Inferior parietal cortex (tissue), 1 donor: ENCODE measurements around the gene TTYH3.
"Not testable (repeated sequence)": the region's sequence is repeated elsewhere in the genome, so short reads cannot be mapped to it uniquely, and the experiment has no call there.

ENCODE experiments used
- DNase-seq: peaks from one replicate; pipeline ENCODE4 v3.0.0-alpha.2; 2016; ENCODE audit errors: extremely low spot score

The TTYH3 gene

DNA sequence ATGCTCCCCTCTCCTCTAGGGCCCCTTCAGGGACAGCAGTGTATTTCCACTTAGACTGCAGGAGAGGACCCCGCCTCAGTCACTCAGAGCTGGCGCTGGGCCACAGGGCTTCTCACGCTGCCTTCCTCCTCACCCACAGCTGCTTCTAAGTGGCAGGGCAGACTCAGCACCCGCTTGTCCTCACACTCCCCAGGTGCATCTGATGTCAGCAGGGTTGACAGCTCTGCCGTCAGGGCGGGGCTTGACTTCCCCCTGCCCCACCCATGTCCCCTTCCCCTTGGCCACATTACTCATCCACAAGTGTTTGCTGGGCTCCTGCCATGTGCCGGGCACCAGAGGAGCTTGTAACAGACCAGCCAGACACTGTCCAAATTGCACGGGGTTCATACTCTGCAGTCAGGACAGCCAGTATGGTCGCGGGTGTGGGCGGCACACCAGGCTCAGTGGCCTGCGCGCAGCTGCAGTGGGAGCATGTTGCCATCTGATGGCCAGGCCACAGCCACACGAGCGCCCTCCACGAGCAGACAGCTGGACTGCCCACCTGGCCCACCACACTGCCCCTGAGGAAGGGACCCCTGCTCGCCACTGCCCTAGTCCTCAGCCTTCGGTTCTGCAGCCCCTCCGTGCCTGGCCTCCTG, 29.3 kb upstream of the TTYH3 start:
- DNase-seq: no peak

DNA sequence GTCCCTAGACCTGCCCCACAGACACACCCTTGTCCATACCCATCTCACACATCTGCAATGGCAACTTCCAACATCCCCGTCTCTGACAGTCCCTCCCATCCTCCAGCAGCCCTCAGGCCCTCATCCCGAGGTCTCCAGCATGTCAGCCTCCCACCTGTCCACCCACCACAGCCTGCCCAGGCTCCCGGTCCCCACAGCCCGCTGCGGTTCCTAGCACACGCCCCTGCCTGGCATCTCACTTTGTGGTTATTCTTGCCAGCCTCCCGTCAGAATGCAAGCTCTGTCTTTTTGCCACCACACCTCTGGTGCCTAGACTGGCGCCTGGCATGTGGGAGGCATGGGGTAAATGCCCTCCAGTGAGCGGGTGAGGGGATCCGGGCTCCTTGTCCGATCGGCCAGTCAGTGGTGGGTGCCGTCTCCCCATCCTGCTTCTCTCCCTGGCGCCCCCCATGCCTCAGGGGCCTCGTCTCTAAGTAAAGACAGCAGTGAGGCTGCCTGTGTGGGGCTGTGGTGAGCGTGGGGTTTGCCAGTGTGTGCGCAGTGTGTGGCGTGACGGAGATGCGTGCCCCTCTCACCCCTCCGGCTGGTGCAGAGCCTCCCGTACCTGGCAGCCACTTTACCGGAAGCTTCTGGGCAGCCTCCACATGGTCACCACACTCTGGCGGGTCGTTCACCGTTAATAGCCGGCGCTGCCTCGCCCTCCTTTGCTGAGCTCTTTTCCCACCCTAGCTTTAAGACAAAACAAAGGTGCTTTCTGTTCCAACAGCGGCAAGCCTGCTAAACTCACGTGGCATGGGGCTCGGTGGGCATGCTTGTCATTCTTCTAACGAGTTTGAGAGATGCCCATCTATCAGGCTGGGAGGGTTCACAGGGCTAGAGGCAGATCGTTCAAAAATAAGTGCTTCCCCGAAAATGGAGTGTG, 28.5 kb upstream of the TTYH3 start:
- DNase-seq: no peak

DNA sequence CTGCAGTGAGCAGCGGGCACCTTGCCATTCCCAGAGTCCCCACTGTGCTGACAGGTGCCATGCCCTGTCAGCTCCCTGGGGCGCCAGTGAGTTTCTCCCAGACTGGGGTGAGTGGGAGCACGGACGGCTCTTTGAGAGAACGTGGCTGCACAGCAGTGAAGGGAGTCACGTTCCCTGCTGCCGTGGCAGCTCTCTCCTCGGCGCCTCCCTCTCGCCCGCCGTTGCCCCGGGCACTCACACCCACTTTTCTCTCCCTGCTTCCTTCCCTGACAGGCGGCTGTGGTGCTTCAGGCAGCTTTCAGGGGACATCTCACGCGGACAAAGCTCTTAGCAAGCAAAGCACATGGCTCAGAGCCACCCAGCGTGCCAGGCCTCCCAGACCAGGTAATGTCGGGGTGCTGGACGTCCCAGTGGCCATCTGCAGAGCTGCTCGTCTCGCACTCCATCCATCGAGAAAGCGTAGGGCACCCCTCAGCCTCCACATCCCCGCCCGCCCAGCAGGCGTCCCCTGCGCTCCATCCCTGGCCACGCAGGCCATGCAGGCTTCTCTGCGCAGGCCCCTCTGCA, 27.1 kb upstream of the TTYH3 start:
- no peak for DNase-seq

DNA sequence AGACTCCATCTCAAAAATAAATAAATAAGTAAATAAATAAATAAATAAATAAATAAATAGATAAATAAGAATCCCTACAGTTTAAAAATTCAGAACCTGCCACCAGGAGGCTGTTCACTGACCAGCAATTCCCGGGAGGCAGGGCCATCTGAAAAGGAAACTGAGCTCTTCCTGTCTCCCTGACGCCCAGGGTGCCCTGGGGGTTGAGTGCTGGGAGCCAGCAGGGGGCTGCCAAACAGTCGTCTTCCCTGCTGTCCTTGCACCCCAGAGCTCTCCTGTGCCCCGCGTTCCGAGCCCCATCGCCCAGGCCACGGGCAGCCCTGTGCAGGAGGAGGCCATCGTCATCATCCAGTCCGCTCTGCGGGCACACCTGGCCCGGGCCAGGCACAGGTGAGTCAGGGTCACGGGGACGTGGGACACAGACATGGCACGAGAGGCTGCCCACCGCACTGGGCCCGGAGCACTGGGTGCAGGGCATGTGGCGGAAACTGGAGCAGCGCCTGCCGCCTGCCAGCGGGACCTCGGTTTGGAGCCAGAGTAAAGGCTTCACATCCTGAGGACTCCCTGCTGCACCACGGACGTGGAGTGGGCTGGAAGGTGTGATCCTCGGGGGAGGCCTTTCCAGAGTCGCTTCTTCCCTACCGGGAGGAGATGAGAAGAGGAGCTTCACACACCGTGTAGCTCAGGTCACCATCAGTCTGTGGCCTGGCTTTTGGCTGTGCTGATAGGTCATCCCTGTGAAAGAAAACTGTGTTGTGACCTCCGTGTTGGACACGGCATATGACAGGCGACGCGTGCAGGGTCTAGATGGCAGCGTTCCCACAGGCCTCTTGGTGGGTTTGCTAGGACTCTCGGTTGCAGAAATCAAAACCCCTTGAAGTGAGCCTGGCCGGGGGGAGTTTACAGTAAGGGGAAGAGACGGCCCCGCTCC, 25.9 kb upstream of the TTYH3 start:
- no peak for DNase-seq

DNA sequence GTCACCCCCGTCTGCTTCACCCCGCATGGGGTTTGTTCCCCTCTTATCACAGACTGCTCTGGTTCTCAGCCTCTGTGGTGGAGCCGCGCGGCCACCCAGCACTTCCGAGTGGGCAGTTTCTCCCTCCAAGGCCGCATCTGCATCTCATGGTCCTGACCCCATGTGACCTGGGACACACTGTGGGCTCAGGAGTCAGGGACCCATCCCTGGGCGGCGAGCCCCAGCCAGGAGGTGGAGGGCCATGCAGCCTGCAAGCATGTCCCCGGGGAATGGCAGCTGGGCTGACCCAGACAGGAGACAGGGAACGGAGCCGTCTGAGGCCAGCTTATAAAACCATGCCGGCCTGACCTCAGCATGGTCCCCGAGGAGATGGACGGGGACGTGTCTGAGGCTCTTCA, 25.2 kb upstream of the TTYH3 start:
- no peak for DNase-seq

DNA sequence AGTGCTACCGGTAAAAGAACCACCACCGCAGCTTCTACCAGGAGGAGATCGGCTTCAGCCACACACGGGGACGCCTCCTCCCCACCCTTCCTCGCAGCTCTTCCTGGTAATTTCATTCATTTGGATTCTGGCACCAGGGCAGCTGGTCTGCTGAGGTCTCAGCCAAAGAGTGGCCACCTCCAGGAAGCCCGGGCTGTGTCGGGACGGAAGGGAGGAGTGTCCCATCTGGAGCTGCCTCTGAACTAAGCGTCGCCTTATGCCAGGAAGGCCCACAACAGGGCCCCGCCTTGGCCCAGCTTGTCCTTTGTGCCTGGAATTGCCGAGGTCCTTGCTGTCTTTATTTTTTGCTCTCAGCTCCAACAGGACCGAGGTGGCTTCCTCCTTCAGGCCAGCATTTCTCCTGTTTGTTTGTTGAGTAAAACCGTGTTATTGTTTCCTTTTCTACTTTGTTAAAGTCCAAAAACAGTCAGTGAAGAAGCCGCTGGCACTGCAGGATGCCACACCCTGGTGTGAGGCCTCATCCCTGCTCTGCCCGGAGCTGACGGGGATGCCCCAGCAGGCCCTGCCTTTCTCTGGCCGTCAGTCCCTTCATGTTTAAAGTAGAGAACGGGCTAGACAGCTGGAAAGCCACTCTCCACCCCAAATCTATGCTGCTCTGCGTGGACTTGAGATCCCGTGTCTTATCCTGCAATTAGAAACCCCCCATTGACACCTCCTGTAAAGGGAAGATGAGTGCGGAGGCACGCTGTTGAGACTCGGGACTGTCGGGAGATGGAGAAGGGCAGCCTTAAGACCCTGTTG, 24.5 kb upstream of the TTYH3 start:
- DNase-seq: no peak

DNA sequence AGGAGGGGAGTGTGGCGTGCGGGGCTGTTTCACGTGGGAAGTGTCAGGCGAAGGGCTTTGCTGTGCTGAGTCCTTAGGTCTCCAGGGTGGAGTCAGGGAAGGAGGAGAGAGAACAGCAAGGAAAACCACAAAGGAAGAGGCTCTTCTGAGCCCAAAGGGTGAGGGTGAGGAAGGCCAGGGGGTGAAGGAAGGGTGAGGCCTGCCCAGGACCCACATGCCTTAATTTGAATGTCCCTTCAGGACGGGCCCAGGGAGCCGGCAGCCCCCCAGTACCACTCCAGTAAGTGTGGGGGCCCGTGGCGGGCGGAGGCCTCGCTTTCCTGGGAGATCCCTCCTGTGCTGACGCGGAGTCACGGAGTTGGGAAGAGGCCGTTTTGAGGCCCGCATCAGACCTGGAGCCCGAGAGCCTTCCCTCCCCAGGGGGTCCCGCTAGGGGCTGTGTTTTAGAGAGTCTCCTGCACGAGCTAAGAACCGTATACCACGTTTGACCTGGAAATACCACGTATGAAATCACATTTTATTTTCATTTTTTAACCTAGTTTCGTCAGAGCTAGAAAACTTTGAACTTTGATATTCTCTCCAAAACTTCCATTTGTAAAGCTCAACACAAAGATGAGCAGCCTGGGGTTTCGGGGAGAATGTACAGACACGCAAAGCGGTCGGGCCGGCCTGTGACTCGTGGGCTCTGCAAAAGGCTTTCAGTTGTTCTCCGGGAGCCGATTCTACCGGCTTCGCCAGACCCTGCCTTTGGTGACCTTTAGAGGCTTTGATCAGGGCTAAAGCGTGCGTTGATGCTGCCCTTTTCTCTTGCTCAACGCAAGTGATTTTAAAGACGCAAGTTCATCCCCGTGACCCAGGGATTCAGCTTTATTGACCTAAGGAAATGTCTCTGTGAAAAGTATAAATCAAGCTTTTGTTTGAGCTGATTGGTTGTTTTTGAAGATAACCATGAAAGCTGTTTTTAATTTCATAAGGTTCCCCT, 23.6 kb upstream of the TTYH3 start:
- no peak for DNase-seq

DNA sequence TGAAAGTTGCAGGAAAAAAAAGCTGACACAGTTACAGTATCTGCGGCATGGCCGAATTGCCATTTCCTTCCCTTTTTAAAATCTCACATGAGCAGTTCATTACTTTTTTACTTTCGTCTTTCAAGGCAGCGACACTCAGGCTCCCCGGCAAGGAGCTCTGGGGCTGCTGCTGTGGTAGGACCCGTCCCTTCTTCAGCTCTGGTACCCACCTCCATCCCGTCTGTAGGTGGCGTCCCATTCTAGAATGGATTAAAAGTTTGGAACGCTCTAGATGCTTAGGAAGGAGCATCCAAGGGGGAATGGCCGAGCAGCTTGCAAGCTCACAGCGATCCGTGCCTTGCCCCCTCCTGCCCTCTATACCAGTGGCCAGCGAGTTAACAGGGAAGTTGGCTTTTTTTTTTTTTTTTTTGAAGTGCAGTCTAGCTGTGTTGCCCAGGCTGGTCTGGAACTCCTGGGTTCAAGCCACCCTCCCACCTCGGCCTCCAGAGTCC, 22.8 kb upstream of the TTYH3 start:
- no peak for DNase-seq

DNA sequence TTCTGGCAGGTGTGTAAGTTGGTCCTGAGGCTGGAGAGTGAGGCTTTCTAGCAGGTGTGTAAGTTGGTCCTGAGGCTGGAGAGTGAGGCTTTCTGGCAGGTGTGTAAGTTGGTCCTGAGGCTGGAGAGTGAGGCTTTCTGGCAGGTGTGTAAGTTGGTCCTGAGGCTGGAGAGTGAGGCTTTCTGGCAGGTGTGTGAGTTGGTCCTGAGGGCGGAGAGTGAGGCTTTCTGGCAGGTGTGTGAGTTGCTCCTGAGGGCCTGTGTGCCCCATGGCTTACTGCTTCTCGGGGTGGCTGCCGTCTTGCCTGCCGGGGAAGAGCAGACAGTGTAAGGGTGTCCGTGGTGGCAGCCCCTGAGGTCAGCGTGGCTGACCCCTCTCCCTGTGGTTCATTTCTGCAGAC, 22.1 kb upstream of the TTYH3 start:
- DNase-seq: not testable (repeated sequence)

DNA sequence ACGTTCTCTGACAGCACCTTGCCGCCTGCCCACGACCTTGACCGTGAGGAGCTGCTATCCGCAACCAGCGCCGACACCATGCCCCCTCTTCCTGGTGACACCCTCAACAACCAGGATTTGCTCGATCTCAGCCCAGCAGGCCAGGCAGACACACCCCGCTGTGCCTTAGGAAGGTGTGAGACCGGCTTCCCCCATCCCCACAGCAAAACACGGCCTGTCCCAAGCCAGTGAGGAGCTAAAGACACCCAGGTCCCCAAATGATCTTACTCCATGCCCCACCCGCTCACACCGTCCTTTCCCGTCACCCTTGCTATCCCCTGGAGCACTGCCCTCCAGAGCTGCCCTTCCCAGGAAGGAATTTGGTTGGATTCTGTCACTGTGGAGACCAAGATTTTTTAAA, 21.3 kb upstream of the TTYH3 start:
- no peak for DNase-seq

DNA sequence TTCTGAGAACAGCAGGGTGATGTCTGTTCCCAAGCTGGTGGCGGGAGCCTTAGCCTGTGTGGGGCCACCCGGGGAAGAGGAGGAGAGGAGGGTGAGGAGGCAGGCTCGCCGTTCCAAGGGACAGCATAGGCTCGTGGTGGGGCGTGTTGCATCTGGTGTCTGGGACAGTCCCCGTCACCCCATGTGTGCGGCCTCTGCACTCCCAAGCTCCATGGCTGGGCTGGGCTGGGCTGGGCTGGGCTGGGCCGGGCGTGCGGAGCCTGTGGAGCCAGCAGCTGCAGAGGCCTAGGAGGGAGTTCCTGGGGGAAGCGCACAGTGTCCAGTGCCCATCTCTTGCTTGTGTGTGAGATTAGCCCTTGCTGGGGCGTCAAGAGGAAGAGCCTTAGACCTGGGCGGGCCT, 20.9 kb upstream of the TTYH3 start:
- no peak for DNase-seq

DNA sequence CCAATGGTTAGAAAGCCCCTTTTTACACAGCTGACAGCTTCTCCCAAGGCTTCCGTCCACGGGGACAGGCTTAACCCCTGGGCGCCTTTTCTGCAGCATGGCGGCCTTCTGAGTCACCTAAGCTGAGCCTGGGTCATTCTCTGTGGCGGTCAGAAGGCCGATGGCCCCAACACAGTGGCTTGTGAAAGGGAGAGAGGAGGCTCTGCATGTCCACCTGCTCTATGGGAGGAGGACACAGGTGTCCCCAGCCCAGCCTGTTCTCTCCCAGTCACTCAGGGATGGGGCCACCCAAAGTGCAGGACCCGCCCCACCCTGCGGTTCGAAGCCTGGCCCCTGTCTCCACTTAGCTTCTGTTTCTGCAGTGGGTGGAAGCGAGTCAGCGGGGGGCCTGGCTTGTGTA, 20.4 kb upstream of the TTYH3 start:
- DNase-seq: no peak

DNA sequence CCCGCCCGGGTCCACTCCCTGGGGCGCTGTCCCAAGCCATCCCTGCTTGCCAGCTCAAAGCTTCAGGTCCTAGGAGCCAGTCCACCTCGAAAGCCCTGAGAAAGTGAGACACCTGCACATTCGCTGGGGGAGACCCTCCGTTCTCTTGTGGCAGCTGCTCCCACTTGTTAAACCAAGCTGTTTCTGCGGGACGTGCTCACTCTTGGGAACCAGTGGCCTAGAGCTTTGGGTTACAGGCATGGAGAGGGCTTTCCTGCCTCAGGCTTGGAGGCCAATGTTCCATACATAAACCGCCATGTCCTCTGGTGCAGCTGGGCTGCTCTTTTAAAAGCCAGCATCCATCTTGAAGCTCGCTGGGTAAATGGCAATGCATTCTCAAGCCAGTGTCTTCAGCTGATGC, 19.9 kb upstream of the TTYH3 start:
- no peak for DNase-seq

DNA sequence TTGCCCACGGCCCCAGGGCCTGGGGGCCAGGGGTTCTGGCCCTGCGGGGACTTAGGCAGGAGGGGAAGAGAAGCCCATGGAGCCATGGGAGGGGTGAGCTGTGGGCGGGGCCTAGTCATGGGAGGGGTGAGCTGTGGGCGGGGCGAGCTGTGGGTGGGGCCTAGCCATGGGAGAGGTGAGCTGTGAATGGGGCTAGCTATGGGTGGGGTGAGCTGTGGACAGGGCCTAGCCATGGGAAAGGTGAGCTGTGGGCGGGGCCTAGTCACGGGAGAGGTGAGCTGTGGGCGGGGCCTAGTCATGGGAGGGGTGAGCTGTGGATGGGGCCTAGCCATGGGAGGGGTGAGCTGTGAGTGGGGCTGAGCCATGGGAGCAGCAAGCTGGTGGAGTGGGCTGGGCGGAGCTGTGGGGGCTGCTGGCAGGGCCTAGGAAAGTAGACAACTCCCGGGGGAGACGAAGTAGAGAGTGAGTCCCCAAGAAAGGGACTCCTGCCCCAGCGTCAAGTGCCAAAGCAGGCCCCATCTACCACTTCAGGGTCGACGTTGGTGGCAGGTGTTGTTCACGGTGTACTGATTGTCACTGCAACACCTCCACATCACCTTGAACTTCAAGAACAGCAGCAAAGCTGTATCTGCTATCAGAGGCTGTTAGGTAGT, 19.2 kb upstream of the TTYH3 start:
- DNase-seq: no peak

DNA sequence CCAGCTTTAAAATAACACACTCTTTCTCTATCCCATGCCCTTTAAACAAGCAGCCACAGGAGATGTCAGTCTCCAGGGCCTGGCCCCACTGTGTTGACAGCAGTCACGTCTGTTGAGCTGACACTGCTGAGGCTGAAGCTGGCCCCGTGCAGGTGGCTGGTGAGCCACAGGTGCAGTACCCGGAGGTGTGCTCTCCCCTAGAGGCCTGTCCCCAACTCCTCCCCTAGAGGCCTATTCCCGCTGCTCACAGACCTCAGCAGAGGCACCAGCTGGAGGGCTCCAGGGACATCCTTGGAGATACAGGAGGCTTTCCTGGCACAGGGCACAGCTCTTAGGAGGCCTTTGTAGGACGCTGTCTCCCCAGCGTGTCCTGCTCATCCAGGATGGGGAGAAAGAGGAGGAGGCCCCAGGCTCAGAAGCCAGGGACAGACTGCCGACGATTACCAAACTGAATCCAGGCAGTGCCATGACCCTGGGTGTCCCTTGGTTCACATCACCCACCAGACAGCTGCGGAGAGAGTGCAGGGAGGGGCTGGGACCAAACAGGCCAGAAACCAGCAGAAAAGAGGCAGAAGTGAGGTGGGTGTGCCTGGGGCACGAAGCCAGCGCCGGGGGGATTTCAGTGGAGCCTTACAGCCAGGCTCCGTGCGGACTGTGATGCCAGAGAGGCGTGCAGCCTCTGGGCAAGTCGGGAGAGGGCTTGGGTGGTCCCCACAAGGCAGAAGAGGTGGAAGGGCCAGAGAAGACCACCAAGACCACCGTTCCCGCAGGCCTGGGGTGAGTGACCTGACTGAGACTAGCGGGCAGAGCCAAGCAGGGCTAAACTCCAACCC, 18.5 kb upstream of the TTYH3 start:
- DNase-seq: no peak

DNA sequence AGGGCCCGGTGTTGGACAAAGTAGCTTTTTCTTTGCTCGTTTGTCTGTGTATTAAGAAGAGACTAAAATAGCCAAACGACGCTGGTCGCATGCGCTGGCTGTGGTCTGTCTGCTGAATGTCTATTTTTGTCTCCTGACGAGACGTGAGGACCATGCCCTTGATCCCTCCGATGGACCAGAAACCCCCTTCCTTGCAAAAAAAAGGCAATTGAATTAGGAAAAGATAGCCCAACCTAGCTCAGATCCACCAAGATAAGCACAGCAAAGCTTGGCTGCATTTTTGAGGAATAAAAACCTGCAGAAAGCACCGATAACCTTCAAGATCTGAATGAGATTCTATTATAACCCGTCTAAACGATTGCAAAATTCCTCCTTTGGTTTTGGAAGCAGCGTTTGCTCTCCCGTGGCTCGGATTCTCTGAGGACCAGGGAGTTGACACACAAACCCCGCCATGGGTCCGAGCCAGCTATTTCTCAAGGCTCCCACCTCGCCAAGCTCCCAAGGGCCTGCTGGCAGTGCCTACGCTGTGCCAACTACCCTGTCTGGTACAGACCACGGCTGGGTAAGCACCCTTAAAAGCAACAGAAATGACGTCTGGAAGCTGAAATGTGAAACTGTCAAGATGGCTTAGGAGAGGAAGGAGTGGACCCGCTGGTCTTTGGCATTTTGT, 17.7 kb upstream of the TTYH3 start:
- no peak for DNase-seq

DNA sequence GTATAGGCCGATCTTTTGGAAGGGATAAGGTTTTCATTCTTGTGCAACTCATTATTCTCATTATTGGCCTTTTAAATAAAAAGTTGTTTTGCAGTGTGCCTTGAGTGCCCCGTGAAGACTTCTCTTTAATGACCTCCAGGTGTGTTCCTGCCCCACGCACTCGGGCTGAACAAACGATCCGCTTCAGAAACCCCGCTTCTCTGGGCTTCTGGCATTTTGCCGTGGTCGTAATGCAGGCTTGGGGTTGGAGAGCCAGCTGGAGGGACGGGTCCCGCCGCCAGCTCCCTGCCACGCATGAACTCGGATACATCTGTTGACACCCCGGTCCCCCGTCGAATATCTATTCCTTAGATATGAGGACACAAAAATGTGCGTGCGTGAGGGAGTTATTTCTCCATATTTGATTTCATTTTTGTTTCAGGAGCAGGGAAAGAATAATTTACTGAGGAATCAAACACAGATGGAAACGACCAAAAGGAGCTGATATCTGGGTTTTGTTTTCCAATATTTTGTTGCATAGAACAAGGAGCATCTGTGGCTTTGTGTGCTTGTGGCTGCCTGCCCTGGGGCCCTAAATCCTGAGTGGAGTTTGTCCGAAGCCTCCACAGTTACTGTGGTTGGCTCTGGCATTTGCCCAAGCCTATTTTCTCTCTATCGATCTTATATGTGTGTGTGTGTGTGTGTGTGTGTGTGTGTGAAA, 17.0 kb upstream of the TTYH3 start:
- no peak for DNase-seq
